ENCODE measurements around the gene KLHL13.
"Not testable (repeated sequence)": the region's sequence is repeated elsewhere in the genome, so short reads cannot be mapped to it uniquely, and the experiment has no call there.

KLHL13 gene

DNA sequence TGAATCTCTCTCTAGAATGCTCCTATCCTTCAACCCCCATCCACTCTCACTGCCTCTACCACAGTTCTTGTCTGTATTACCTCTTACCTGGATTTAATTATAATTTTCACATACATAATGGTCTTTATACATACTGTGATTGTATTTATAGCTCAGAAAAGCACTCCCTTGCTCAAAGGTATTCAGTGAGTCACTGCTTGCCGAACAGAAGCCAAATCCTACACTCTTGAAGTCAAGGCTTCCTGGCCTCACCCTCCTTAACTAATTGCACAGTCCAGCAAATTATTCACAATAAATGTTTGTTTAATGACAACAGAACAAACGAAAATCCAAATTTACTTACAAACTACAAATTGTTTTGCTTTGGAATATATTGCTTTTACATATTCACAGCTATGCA, 159.5 kb downstream of the KLHL13 start:
- no peak overlapping the region for H3K4me3 ChIP-seq (ENCODE audit: control insufficient read depth, low read depth, low read length)
- no peak for DNase-seq (ENCODE audit: low read depth)

DNA sequence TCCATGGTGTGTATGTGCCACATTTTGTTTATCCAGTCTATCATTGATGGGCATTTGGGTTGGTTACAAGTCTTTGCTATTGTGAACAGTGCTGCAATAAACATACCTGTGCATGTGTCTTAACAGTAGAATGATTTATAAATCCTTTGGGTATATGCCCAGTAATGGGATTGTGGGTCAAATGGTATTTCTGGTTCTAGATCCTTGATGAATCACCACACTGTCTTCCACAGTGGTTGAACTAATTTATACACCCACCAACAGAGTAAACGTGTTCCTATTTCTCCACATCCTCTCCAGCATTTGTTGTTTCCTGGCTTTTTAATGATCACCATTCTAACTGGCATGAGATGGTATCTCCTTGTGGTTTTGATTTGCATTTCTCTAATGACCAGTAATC, 177.3 kb downstream of the KLHL13 start:
- H3K4me3 ChIP-seq (ENCODE audit: control insufficient read depth, low read depth, low read length); DNase-seq (ENCODE audit: low read depth): not testable (repeated sequence)

More for the DNA sequence above, 159.5 kb downstream of the KLHL13 start:
- TF ChIP-seq, protein P1, sequence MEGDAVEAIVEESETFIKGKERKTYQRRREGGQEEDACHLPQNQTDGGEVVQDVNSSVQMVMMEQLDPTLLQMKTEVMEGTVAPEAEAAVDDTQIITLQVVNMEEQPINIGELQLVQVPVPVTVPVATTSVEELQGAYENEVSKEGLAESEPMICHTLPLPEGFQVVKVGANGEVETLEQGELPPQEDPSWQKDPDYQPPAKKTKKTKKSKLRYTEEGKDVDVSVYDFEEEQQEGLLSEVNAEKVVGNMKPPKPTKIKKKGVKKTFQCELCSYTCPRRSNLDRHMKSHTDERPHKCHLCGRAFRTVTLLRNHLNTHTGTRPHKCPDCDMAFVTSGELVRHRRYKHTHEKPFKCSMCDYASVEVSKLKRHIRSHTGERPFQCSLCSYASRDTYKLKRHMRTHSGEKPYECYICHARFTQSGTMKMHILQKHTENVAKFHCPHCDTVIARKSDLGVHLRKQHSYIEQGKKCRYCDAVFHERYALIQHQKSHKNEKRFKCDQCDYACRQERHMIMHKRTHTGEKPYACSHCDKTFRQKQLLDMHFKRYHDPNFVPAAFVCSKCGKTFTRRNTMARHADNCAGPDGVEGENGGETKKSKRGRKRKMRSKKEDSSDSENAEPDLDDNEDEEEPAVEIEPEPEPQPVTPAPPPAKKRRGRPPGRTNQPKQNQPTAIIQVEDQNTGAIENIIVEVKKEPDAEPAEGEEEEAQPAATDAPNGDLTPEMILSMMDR (IDR thresholded peaks at IDR 0.05; ENCODE audit: control insufficient read depth, insufficient read depth, low read depth, low read length, missing control alignments), result no peak

DNA sequence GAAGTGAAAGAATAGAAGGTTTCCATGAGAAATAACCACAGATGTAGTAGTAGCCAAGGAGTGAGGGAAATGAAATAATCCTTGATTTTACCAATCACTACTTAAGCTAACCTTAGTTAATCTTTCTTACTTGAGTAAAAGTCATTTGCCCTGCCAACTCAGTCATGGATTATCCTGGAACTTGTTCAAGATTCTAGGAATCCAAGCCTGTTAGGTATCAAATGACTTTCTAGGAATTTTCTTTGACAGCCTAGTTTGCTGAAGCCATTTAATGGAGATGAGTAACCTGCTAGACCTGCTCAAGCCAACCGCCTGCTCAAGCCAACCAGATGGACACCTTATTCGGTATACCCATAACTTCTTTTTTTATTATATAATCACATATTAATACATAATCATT, 180.5 kb downstream of the KLHL13 start:
- H3K4me3 ChIP-seq (ENCODE audit: control insufficient read depth, low read depth, low read length), result no peak overlapping the region
- no peak for DNase-seq (ENCODE audit: low read depth)
- TF ChIP-seq, protein P1 (IDR thresholded peaks at IDR 0.05; ENCODE audit: control insufficient read depth, insufficient read depth, low read depth, low read length, missing control alignments), result no peak

DNA sequence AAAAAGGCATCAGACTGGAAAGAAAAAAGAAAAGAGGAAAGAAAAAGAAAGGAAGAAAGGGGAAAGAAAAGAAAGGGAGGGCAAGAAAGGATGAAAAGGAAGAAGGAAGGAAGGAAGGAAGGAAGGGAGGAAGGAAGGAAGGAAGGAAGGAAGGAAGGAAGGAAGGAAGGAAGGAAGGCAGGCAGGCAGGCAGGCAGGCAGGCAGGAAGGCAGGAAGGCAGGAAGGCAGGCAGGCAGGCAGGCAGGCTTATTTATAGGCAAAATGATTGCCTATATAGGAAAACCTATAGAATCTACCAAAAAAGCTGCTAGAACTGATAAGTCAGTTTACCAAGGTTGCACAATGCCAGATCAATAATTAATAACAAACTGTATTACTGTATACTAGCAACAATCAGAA, 186.5 kb downstream of the KLHL13 start:
- DNase-seq (ENCODE audit: low read depth), result not testable (repeated sequence)

DNA sequence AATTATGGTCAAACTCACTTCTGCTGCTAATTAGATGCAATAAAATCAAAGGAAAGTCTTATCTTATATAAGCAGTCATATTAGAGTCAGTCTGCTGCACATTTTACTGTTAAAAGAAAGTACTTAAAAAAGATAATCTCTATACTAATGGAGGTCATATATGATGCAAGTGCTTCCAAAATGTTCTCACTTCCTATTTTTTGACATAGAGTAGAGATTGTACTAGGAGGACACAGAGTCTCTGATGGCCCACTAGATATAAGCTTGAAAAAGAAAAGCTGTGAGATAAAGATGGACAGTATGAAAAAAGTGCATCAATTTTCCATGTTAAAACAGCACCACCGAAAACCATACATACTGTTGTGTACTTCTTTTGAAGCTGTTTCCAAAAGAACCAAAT, 196.9 kb downstream of the KLHL13 start:
- TF ChIP-seq, protein P1 (IDR thresholded peaks at IDR 0.05; ENCODE audit: control insufficient read depth, insufficient read depth, low read depth, low read length, missing control alignments), result no peak
- no peak overlapping the region for H3K4me3 ChIP-seq (ENCODE audit: control insufficient read depth, low read depth, low read length)
- DNase-seq (ENCODE audit: low read depth), result no peak

More for the DNA sequence above, 186.5 kb downstream of the KLHL13 start:
- not testable (repeated sequence) for H3K4me3 ChIP-seq (ENCODE audit: control insufficient read depth, low read depth, low read length)

DNA sequence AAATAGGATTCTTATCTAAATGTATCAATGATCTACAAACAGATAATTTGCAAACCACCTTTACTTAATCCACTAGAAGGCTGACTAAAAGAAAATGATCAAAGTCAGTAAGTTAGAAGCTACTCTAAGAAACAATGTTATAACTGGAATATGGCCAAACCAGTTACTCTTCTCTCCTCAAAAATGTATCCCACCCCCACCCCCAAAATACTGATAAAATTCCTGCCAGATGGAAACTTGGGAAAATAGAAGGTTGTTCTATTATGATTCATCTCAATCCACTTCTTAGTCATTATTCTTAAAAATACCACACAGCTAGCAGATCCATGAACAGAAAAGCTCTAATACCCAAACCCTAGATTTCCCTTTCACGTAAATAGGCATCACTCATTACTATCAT, 206.4 kb downstream of the KLHL13 start:
- no peak overlapping the region for H3K4me3 ChIP-seq (ENCODE audit: control insufficient read depth, low read depth, low read length)
- DNase-seq (ENCODE audit: low read depth), result no peak
- TF ChIP-seq, protein P1 (IDR thresholded peaks at IDR 0.05; ENCODE audit: control insufficient read depth, insufficient read depth, low read depth, low read length, missing control alignments), result no peak

DNA sequence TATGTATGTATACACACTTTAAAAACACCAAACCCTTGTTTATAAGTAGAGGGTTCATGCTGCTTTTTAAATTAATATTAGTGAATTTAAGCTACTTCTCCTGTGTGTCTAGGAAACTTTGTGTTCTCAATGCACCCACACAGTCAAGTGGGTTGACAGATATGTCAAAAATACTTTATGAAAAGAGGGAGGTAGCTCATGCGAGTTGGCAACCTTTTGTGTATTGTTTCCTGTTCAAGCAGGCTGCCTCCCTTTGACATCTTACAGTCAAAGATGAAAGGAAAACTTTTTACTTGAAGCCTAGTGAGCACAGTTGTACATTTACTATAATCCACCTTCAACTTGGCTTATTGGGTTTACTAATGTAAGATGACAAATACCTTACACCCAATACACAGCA, 218.4 kb downstream of the KLHL13 start:
- TF ChIP-seq, protein P1 (IDR thresholded peaks at IDR 0.05; ENCODE audit: control insufficient read depth, insufficient read depth, low read depth, low read length, missing control alignments), result no peak

DNA sequence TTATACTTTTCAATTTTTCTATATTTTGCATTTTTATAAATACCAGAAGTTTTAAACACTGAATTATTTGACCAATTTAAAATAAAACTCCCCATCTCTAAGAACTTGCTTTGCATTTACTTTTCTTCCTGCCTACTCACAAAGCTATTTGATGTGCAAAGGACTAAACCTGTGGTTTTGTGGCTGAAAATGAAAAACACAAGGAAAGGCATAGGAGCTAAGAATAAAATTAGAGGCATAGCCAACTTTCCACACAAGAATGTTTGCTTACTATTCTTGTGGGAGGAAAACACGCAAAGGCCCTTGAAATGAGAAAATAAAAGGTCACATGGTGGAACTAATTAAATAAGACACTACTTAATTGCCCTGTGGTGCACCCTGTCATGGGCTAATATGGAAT, 221.2 kb downstream of the KLHL13 start:
- TF ChIP-seq, protein P1 (IDR thresholded peaks at IDR 0.05; ENCODE audit: control insufficient read depth, insufficient read depth, low read depth, low read length, missing control alignments), result no peak
- H3K4me3 ChIP-seq (ENCODE audit: control insufficient read depth, low read depth, low read length), result no peak overlapping the region
- no peak for DNase-seq (ENCODE audit: low read depth)

More for the DNA sequence above, 218.4 kb downstream of the KLHL13 start:
- DNase-seq (ENCODE audit: low read depth), result no peak
- H3K4me3 ChIP-seq (ENCODE audit: control insufficient read depth, low read depth, low read length), result no peak overlapping the region

All from AG09309 (cell line).